HG02610 (cell line): ENCODE results near the gene VCY.
"Not testable (repeated sequence)": the region's sequence is repeated elsewhere in the genome, so short reads cannot be mapped to it uniquely, and the experiment has no call there.

Experiments used
- ATAC-seq: cut with Tn5 transposase; IDR thresholded peaks from one replicate; pipeline ENCODE4 v1.9.1; 2021; ENCODE audit warnings: mild to moderate bottlenecking, moderate library complexity; ENCODE audit not compliant: unreplicated experiment

The VCY gene

DNA sequence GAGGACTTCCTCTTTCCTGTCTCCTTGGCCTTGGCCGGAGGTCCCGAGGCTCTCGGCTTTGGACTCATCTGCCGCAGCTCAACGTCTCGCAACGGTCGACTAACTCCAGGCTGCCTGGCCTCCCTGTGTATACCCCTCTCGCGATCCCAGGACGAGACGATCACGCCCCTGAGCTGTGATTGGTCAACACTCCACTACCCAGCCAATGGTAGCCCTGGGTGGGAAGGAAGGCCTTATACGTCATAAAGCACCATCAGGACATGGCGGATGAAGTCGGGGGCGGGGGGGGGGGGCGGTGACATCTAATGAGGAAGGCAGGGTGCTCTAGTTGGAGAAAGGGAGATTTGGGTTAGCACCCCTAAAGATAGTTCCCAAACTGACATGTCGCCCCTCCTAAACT, at the start of gene VCY:
VCY (minus strand) TSS at position 101 of the 400 bp plus-strand sequence; CDS start at position 68, 33 bp downstream.
- not testable (repeated sequence) for ATAC-seq

DNA sequence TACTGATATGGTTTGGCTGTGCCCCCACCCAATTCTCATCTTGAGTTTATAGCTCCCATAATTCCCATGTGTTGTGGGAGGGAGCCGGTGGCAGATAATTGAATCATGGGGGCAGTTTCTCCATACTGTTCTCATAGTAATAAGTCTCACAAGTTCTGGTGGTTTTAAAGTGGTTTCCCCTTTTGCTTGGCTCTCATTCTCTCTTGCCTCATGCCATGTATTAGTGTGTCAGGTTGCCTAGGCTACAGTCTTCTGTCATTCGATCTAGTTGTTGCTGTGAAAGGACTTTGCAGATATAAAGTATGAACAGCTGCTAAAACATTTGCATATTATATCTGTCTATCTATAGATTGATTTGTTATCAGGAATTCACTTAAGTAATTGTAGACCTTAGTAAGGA, 44.1 kb upstream of the VCY start:
- not testable (repeated sequence) for ATAC-seq

DNA sequence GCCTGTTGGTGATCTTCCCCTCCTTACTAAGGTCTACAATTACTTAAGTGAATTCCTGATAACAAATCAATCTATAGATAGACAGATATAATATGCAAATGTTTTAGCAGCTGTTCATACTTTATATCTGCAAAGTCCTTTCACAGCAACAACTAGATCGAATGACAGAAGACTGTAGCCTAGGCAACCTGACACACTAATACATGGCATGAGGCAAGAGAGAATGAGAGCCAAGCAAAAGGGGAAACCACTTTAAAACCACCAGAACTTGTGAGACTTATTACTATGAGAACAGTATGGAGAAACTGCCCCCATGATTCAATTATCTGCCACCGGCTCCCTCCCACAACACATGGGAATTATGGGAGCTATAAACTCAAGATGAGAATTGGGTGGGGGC, 25.6 kb upstream of the VCY start:
- ATAC-seq = not testable (repeated sequence)

DNA sequence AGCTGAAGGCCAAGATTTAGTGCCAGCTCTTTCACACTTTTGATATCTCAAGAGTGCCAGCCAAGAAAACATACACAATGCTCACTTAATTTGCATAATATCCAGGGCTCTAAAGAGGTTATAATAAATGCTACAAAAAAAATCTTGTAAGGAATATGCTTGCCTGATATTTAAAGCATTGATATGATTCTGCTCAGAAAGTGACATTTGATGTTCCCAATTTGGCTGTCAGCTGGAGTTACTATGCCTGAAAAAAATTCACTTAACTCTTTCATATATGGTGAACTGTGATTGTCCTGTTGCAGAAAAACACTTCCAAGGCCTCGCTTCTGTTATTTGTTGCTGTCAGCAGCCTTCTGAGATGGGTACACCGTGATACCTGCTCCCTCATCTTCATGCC, 43.9 kb downstream of the VCY start:
- ATAC-seq = not testable (repeated sequence)
